Endodermal cell (in vitro differentiated cells): Measurements from ENCODE around the gene PPP2R2B. TPM values are rescaled to one million over a fixed set of nuclear protein-coding genes. Genes with fewer than 3 reads are reported as not detected.

ENCODE experiments used
- DNase-seq: peaks from one replicate; pipeline ENCODE4 v3.0.0-alpha.2; 2017
- H3K27ac ChIP-seq: 2 replicates; pipeline ENCODE4 v1.5.1; 2013; ENCODE audit warnings: mild to moderate bottlenecking, low read depth, low read length, moderate library complexity
- H3K27me3 ChIP-seq: 2 replicates; pipeline ENCODE4 v1.6.1; 2013; ENCODE audit warnings: mild to moderate bottlenecking, low read length, moderate library complexity; ENCODE audit not compliant: insufficient read depth, control insufficient read depth, poor library complexity, severe bottlenecking
- H3K36me3 ChIP-seq: 2 replicates; pipeline ENCODE4 v1.7.0; 2013; ENCODE audit warnings: mild to moderate bottlenecking, low read length, moderate library complexity; ENCODE audit not compliant: control insufficient read depth, insufficient read depth
- H3K4me1 ChIP-seq: one replicate; pipeline ENCODE4 v1.7.0; 2013; ENCODE audit warnings: low read length; ENCODE audit not compliant: control insufficient read depth, insufficient read depth
- H3K4me3 ChIP-seq: 2 replicates; pipeline ENCODE4 v1.5.1; 2013; ENCODE audit warnings: mild to moderate bottlenecking, low read length, moderate library complexity
- H3K9ac ChIP-seq: 2 replicates; pipeline ENCODE4 v1.6.1; 2013; ENCODE audit warnings: mild to moderate bottlenecking, low read length, moderate library complexity; ENCODE audit not compliant: poor library complexity, severe bottlenecking; ENCODE audit errors: extremely low read depth
- H3K9me3 ChIP-seq: 2 replicates; pipeline ENCODE4 v1.6.1; 2013; ENCODE audit warnings: mild to moderate bottlenecking, low read length, moderate library complexity; ENCODE audit not compliant: control insufficient read depth
- H3K27ac Mint-ChIP-seq: 2 replicates; pipeline ENCODE4 v1.8.0; 2020; ENCODE audit warnings: mixed read lengths
- H3K27me3 Mint-ChIP-seq: 2 replicates; pipeline ENCODE4 v1.8.0; 2021; ENCODE audit warnings: mild to moderate bottlenecking, mixed read lengths; ENCODE audit not compliant: insufficient read depth
- H3K36me3 Mint-ChIP-seq: 2 replicates; pipeline ENCODE4 v1.8.0; 2020; ENCODE audit warnings: low read depth, mixed read lengths
- H3K4me1 Mint-ChIP-seq: 2 replicates; pipeline ENCODE4 v1.8.0; 2020; ENCODE audit warnings: mixed read lengths
- H3K4me3 Mint-ChIP-seq: 2 replicates; pipeline ENCODE4 v1.8.0; 2020; ENCODE audit warnings: mild to moderate bottlenecking, moderate library complexity, mixed read lengths
- H3K9me3 Mint-ChIP-seq: 2 replicates; pipeline ENCODE4 v1.8.0; 2020; ENCODE audit warnings: mild to moderate bottlenecking, mixed read lengths
- CTCF ChIP-seq: fragments of 200-600 bp; sonication (generic); conservative IDR thresholded peaks from 2 replicates; pipeline ENCODE4 v1.5.0; 2021; ENCODE audit warnings: antibody characterized with exemption, mild to moderate bottlenecking
- WGBS, 2 experiments: methylation state at CpG; one replicate each; pipeline versions ENCODE4 v1.1.5 to v1.1.7; 2013; ENCODE audit warnings: missing lambda C conversion rate in 2 of 2, mixed read lengths in 1 of 2; ENCODE audit not compliant: insufficient coverage in 1 of 2, insufficient read length in 1 of 2; 5-methylcytosine and 5-hydroxymethylcytosine counted together
- total RNA-seq, 2 donors: library from RNA; stranded (reverse); fragmentation: NEBNext Ultra II Directional in 1 of 2; extraction: Animal tissue kit (Norgen Biotek cat#: 25700) in 1 of 2; gene quantifications; 2 replicates in 1 of 2; 3 replicates in 1 of 2; pipeline ENCODE4 v1.2.1, GENCODE V29; 2021

The PPP2R2B gene
- total RNA-seq, 2 donors from 2014 or later = 3.3 to 8.0 TPM

- no peak overlapping the region for H3K9ac ChIP-seq
- no peaks in the 10 kb centered on the region for H3K36me3 Mint-ChIP-seq
- H3K9me3 ChIP-seq = no peaks in the 10 kb centered on the region
- DNase-seq = no peak
- H3K4me1 Mint-ChIP-seq = peaks cover 10% of the 10 kb centered on the region
- H3K27me3 Mint-ChIP-seq = no peaks in the 10 kb centered on the region
- no peak overlapping the region for H3K4me3 Mint-ChIP-seq
- H3K36me3 ChIP-seq = no peaks in the 10 kb centered on the region
- TF ChIP-seq CTCF = no peak
- H3K27ac ChIP-seq = no peak overlapping the region
- WGBS, 2 experiments = 75 to 83% methylated on average over 1 to 2 of the region's 2 CpGs
- H3K27ac Mint-ChIP-seq = no peak overlapping the region
- peaks cover 6% of the 10 kb centered on the region for H3K4me1 ChIP-seq
- H3K9me3 Mint-ChIP-seq = peaks cover 4% of the 10 kb centered on the region
- no peak overlapping the region for H3K4me3 ChIP-seq
- no peaks in the 10 kb centered on the region for H3K27me3 ChIP-seq
These were observed 122.8 kb downstream of the PPP2R2B start for GRCh38 chr5:146755793-146756192.

- Histone ChIP-seq H3K4me1 (peaks cover 6% of the 10 kb centered on the region), H3K4me3 (no peak overlapping the region), H3K27me3 (no peaks in the 10 kb centered on the region), H3K9ac (no peak overlapping the region), H3K27ac (no peak overlapping the region), H3K36me3 (no peaks in the 10 kb centered on the region), H3K9me3 (no peaks in the 10 kb centered on the region)
- H3K4me1 Mint-ChIP-seq = peaks cover 10% of the 10 kb centered on the region
- peaks cover 3% of the 10 kb centered on the region for H3K9me3 Mint-ChIP-seq
- TF ChIP-seq CTCF = no peak
- no peaks in the 10 kb centered on the region for H3K36me3 Mint-ChIP-seq
- H3K27me3 Mint-ChIP-seq = no peaks in the 10 kb centered on the region
- H3K4me3 Mint-ChIP-seq = no peak overlapping the region
- DNase-seq = no peak
- H3K27ac Mint-ChIP-seq = no peak overlapping the region
These were observed 123.9 kb downstream of the PPP2R2B start for GRCh38 chr5:146754621-146755020.

- no peak for DNase-seq
- no peak overlapping the region for H3K4me3 Mint-ChIP-seq
- no peak overlapping the region for H3K4me3 ChIP-seq
- 83 to 96% methylated on average over 2 of the region's 2 CpGs for WGBS, 2 experiments
- peaks cover 10% of the 10 kb centered on the region for H3K4me1 Mint-ChIP-seq
- no peaks in the 10 kb centered on the region for H3K36me3 ChIP-seq
- no peaks in the 10 kb centered on the region for H3K27me3 ChIP-seq
- H3K4me1 ChIP-seq = peaks cover 6% of the 10 kb centered on the region
- no peak overlapping the region for H3K27ac Mint-ChIP-seq
- no peaks in the 10 kb centered on the region for H3K36me3 Mint-ChIP-seq
- TF ChIP-seq CTCF = no peak
- no peak overlapping the region for H3K9ac ChIP-seq
- H3K9me3 Mint-ChIP-seq = peaks cover 10% of the 10 kb centered on the region
- H3K27ac ChIP-seq = no peak overlapping the region
- peaks cover 5% of the 10 kb centered on the region for H3K9me3 ChIP-seq
- no peaks in the 10 kb centered on the region for H3K27me3 Mint-ChIP-seq
These were observed 124.9 kb downstream of the PPP2R2B start for GRCh38 chr5:146753641-146754040.
